ENCODE results near the gene TMA7.

Gene TMA7

GRCh38 chr3:48423241-48423882 lies 16.7 kb upstream of the TMA7 start:
- Histone ChIP-seq H4K8ac (ENCODE audit: low read length) (no peak overlapping the region), H3K36me3 (ENCODE audit: control insufficient read depth in 1 of 2, insufficient read depth in 2 of 2, low read depth in 1 of 2, low read length in 2 of 2) (peaks cover 7 to 64% of the 10 kb centered on the region in 2 experiments), H3K14ac (ENCODE audit: low read length in 2 of 2) (no peak overlapping the region), H3K9ac (ENCODE audit: low read length) (no peak overlapping the region), H3K4me3 (ENCODE audit: insufficient read depth in 1 of 2, low read depth in 1 of 2, low read length in 2 of 2) (no peak overlapping the region), H2AK5ac (ENCODE audit: low read length, severe bottlenecking) (no peak overlapping the region), H3K4ac (ENCODE audit: low read depth in 1 of 2, low read length in 2 of 2) (no peak overlapping the region), H3K18ac (ENCODE audit: low read depth in 1 of 2, low read length in 2 of 2) (no peak overlapping the region), H2AFZ (ENCODE audit: low read depth, low read length) (no peak overlapping the region), H3K4me2 (ENCODE audit: low read length, poor library complexity, severe bottlenecking) (no peak overlapping the region), H3K79me1 (replicated peaks; ENCODE audit: low read length, poor library complexity, severe bottlenecking) (peaks cover 73% of the 10 kb centered on the region), H4K91ac (ENCODE audit: low read length) (no peak overlapping the region), H2BK5ac (ENCODE audit: low read depth, low read length, poor library complexity, severe bottlenecking) (no peak overlapping the region), H2BK120ac (ENCODE audit: low read depth, low read length) (no peak overlapping the region), H2BK12ac (ENCODE audit: low read length in 2 of 2) (no peak overlapping the region), H3K23ac (ENCODE audit: low read length in 2 of 2) (no peak overlapping the region), H3K27me3 (ENCODE audit: control insufficient read depth in 1 of 2, insufficient read depth in 1 of 2, low read length in 2 of 2) (no peaks in the 10 kb centered on the region), H3K4me1 (ENCODE audit: control insufficient read depth, insufficient read depth, low read depth, low read length) (peaks cover 44% of the 10 kb centered on the region), H3K9me3 (ENCODE audit: control insufficient read depth, low read length) (no peaks in the 10 kb centered on the region), H3K27ac (ENCODE audit: low read length, poor library complexity, severe bottlenecking) (no peak overlapping the region), H2BK15ac (ENCODE audit: low read depth, poor library complexity, severe bottlenecking) (no peak overlapping the region)
- no peak for DNase-seq
- WGBS: 95% methylated on average over 25 of the region's 25 CpGs

- H3K27ac ChIP-seq (ENCODE audit: low read length, poor library complexity, severe bottlenecking): no peak overlapping the region
- no peak overlapping the region for H2AK5ac ChIP-seq (ENCODE audit: low read length, severe bottlenecking)
- H4K8ac ChIP-seq (ENCODE audit: low read length): no peak overlapping the region
- H3K79me1 ChIP-seq (replicated peaks; ENCODE audit: low read length, poor library complexity, severe bottlenecking): peaks cover 70% of the 10 kb centered on the region
- H3K4ac ChIP-seq (ENCODE audit: low read depth in 1 of 2, low read length in 2 of 2): no peak overlapping the region
- no peak overlapping the region for H3K4me3 ChIP-seq (ENCODE audit: insufficient read depth in 1 of 2, low read depth in 1 of 2, low read length in 2 of 2)
- no peak overlapping the region for H3K4me2 ChIP-seq (ENCODE audit: low read length, poor library complexity, severe bottlenecking)
- H2BK15ac ChIP-seq (ENCODE audit: low read depth, poor library complexity, severe bottlenecking): no peak overlapping the region
- H4K91ac ChIP-seq (ENCODE audit: low read length): no peak overlapping the region
- DNase-seq: no peak
- H3K4me1 ChIP-seq (ENCODE audit: control insufficient read depth, insufficient read depth, low read depth, low read length): peaks cover 44% of the 10 kb centered on the region
- H3K36me3 ChIP-seq (ENCODE audit: control insufficient read depth in 1 of 2, insufficient read depth in 2 of 2, low read depth in 1 of 2, low read length in 2 of 2): peaks cover 0 to 57% of the 10 kb centered on the region in 2 experiments
- H2BK120ac ChIP-seq (ENCODE audit: low read depth, low read length): no peak overlapping the region
- no peak overlapping the region for H2AFZ ChIP-seq (ENCODE audit: low read depth, low read length)
- H3K18ac ChIP-seq (ENCODE audit: low read depth in 1 of 2, low read length in 2 of 2): no peak overlapping the region
- H3K23ac ChIP-seq (ENCODE audit: low read length in 2 of 2): peak overlapping the region in 1 of 2 experiments; percentile 9
- H2BK5ac ChIP-seq (ENCODE audit: low read depth, low read length, poor library complexity, severe bottlenecking): no peak overlapping the region
- H3K9me3 ChIP-seq (ENCODE audit: control insufficient read depth, low read length): no peaks in the 10 kb centered on the region
- H2BK12ac ChIP-seq (ENCODE audit: low read length in 2 of 2): no peak overlapping the region
- WGBS: 94% methylated on average over 27 of the region's 27 CpGs
- no peak overlapping the region for H3K14ac ChIP-seq (ENCODE audit: low read length in 2 of 2)
- no peak overlapping the region for H3K9ac ChIP-seq (ENCODE audit: low read length)
- H3K27me3 ChIP-seq (ENCODE audit: control insufficient read depth in 1 of 2, insufficient read depth in 1 of 2, low read length in 2 of 2): no peaks in the 10 kb centered on the region
Observed at GRCh38 chr3:48423883-48424695, 16.0 kb upstream of the TMA7 start.

- no peak overlapping the region for H2BK12ac ChIP-seq (ENCODE audit: low read length in 2 of 2)
- H3K4me1 ChIP-seq (ENCODE audit: control insufficient read depth, insufficient read depth, low read depth, low read length): peaks cover 50% of the 10 kb centered on the region
- H3K18ac ChIP-seq (ENCODE audit: low read depth in 1 of 2, low read length in 2 of 2): no peak overlapping the region
- WGBS: 78% methylated on average over 13 of the region's 13 CpGs
- DNase-seq: no peak
- no peak overlapping the region for H3K4me3 ChIP-seq (ENCODE audit: insufficient read depth in 1 of 2, low read depth in 1 of 2, low read length in 2 of 2)
- H3K14ac ChIP-seq (ENCODE audit: low read length in 2 of 2): peak overlapping the region in 1 of 2 experiments; percentile 1
- no peak overlapping the region for H2BK5ac ChIP-seq (ENCODE audit: low read depth, low read length, poor library complexity, severe bottlenecking)
- H4K8ac ChIP-seq (ENCODE audit: low read length): no peak overlapping the region
- no peak overlapping the region for H3K9ac ChIP-seq (ENCODE audit: low read length)
- H3K4ac ChIP-seq (ENCODE audit: low read depth in 1 of 2, low read length in 2 of 2): no peak overlapping the region
- H2BK15ac ChIP-seq (ENCODE audit: low read depth, poor library complexity, severe bottlenecking): no peak overlapping the region
- H2AFZ ChIP-seq (ENCODE audit: low read depth, low read length): no peak overlapping the region
- H4K91ac ChIP-seq (ENCODE audit: low read length): no peak overlapping the region
- H3K27me3 ChIP-seq (ENCODE audit: control insufficient read depth in 1 of 2, insufficient read depth in 1 of 2, low read length in 2 of 2): no peaks in the 10 kb centered on the region
- no peak overlapping the region for H3K23ac ChIP-seq (ENCODE audit: low read length in 2 of 2)
- peaks cover 66% of the 10 kb centered on the region for H3K79me1 ChIP-seq (replicated peaks; ENCODE audit: low read length, poor library complexity, severe bottlenecking)
- no peak overlapping the region for H3K4me2 ChIP-seq (ENCODE audit: low read length, poor library complexity, severe bottlenecking)
- H2BK120ac ChIP-seq (ENCODE audit: low read depth, low read length): no peak overlapping the region
- no peak overlapping the region for H2AK5ac ChIP-seq (ENCODE audit: low read length, severe bottlenecking)
- H3K27ac ChIP-seq (ENCODE audit: low read length, poor library complexity, severe bottlenecking): no peak overlapping the region
- no peaks in the 10 kb centered on the region for H3K9me3 ChIP-seq (ENCODE audit: control insufficient read depth, low read length)
- peaks cover 0 to 45% of the 10 kb centered on the region in 2 experiments for H3K36me3 ChIP-seq (ENCODE audit: control insufficient read depth in 1 of 2, insufficient read depth in 2 of 2, low read depth in 1 of 2, low read length in 2 of 2)
Observed at GRCh38 chr3:48425281-48425812, 14.7 kb upstream of the TMA7 start.

GRCh38 chr3:48426401-48426909 lies 13.6 kb upstream of the TMA7 start:
- Histone ChIP-seq H3K23ac (ENCODE audit: low read length in 2 of 2) (no peak overlapping the region), H3K79me1 (replicated peaks; ENCODE audit: low read length, poor library complexity, severe bottlenecking) (peaks cover 56% of the 10 kb centered on the region), H4K91ac (ENCODE audit: low read length) (no peak overlapping the region), H4K8ac (ENCODE audit: low read length) (no peak overlapping the region), H2AK5ac (ENCODE audit: low read length, severe bottlenecking) (no peak overlapping the region), H3K27ac (ENCODE audit: low read length, poor library complexity, severe bottlenecking) (no peak overlapping the region), H2AFZ (ENCODE audit: low read depth, low read length) (no peak overlapping the region), H3K9ac (ENCODE audit: low read length) (no peak overlapping the region), H2BK120ac (ENCODE audit: low read depth, low read length) (peak overlapping the region; percentile 22), H3K18ac (ENCODE audit: low read depth in 1 of 2, low read length in 2 of 2) (no peak overlapping the region), H3K4ac (ENCODE audit: low read depth in 1 of 2, low read length in 2 of 2) (no peak overlapping the region), H3K4me3 (ENCODE audit: insufficient read depth in 1 of 2, low read depth in 1 of 2, low read length in 2 of 2) (peak overlapping the region in 1 of 2 experiments; percentile 79), H2BK5ac (ENCODE audit: low read depth, low read length, poor library complexity, severe bottlenecking) (no peak overlapping the region), H3K4me1 (ENCODE audit: control insufficient read depth, insufficient read depth, low read depth, low read length) (peaks cover 54% of the 10 kb centered on the region), H2BK12ac (ENCODE audit: low read length in 2 of 2) (no peak overlapping the region), H3K4me2 (ENCODE audit: low read length, poor library complexity, severe bottlenecking) (no peak overlapping the region), H3K36me3 (ENCODE audit: control insufficient read depth in 1 of 2, insufficient read depth in 2 of 2, low read depth in 1 of 2, low read length in 2 of 2) (peaks cover 0 to 43% of the 10 kb centered on the region in 2 experiments), H2BK15ac (ENCODE audit: low read depth, poor library complexity, severe bottlenecking) (no peak overlapping the region), H3K14ac (ENCODE audit: low read length in 2 of 2) (no peak overlapping the region), H3K27me3 (ENCODE audit: control insufficient read depth in 1 of 2, insufficient read depth in 1 of 2, low read length in 2 of 2) (no peaks in the 10 kb centered on the region), H3K9me3 (ENCODE audit: control insufficient read depth, low read length) (no peaks in the 10 kb centered on the region)
- 90% methylated on average over 11 of the region's 11 CpGs for WGBS
- no peak for DNase-seq
